T-helper 2 cell (primary cell): ENCODE results near the gene ABLIM2.

Source experiments
- DNase-seq, 5 experiments: peaks; one replicate each; pipeline versions ENCODE4 v3.0.0 to v3.0.0-alpha.2; 2012 to 2022

ABLIM2 gene

DNA sequence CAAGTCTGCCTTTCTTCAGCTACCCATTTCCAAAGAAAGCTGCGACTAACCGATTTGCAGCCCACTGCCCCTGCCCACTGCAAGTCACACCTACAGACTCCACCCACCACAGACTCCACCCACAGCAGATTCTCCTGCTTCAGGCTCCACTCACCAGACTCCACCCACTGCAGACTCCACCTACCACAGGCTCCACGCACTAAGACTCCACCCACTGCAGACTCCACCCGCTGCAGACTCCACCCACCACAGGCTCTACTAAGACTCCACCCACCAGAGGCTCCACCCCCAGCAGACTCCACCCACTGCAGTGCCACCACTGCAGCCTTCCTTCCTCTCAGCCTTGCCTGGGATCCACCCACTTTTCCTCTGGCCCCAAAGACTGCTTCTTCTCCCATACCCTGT, 41.3 kb downstream of the ABLIM2 start:
- DNase-seq = peak in 2 of 5 experiments; percentile 19 to 33

- DNase-seq = peak in 1 of 5 experiments; percentile 20
Observed at GRCh38 chr4:8115916-8116315, 42.7 kb downstream of the ABLIM2 start.

DNA sequence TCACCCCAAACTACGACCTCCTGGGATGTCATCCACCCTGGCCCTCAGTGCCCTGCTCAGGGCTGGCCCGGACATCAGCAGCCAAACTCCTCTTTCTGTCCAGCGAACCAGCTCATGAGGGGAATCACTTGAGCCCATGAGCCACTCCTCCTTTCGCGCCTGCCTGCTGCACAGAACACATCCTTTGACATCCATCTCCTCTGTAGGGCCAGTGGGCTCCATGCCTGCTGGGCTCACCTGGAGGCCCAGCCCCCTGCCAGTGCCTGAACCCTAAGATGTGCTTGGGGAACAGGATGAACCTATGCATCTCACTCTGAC, 43.5 kb downstream of the ABLIM2 start:
- DNase-seq = no peak

DNA sequence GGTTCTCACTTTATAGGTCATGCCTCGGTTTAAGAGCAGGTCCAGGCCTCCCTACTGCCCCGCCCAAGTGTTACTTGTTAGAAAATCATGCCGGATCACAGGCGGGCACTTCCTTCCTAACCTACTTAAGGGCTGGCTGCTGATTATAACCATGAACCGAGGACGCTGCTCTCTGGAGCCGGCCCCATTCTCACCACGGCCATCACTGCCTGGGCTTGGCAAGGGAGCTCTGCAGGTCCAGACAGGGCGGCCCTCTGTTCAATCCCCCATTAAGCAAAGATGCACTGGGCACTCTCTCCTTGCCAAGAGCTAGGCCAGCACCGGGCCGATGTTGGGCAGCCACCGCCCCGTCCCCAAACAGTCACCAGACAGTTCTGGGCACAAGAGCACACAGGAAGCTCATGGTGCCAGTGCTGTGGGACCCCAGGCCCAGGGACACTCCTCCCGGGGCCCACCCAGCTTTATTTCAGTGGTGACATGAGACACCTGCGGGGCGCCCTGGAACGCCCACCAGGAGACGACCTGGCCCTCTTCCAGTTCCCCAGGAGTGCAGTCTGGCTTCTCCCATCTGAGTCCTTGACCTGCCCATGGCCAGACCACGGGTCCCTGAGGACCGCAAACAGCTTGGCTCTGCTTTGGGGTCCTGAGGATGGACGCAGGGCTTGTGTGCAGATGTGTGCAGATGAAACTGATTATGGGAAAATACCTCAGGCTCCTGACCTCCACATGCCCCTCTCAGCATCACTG, 44.0 kb downstream of the ABLIM2 start:
- DNase-seq = no peak

- DNase-seq = no peak
Observed at GRCh38 chr4:8113611-8114377, 44.8 kb downstream of the ABLIM2 start.

GRCh38 chr4:8112672-8113071, 45.9 kb downstream of the ABLIM2 start:
- DNase-seq = no peak

GRCh38 chr4:8112036-8112576, 46.5 kb downstream of the ABLIM2 start:
- DNase-seq = no peak

DNA sequence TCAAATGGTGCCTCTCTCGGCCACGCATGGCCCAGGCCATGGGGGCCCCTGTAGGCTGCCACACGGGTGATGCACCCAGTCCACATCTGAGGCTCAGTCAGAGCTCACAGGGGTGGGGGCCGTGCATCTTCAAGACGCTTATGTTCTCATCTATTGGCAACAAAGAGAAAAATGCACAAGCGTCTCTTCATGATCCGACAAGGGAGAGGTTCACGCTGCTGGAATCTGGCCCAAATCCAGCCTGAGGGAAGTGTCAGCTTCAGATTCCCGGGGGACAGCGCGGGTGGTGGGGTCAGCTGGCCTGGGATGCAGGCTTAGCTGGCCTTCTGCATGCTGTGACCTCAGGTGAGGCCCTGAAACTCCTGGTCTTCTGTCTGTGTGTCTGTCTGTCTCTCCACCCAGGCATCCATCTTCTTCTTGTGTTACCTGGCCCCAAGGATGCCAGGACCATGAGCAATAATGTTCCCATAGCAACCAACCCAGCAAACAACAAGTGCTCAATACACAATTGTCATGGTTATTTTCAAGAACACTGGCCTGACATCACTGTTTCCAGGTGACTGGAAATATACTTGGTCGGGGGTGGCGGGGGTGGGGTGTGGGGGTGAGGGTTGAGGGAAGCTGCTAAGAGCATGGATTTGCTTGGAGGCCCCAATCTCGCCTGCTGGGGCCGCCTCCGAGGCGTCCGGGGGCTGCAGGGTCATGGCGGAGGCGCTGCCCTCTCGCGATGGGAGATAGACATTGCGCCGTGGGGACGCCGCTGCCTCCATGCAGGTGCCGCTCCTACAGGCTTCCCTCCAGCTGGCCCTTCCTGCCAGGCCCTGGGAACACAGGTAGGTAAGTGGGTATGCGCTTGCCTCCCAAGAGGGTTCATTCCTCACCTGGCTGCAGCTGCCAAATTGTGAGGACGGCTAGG, 48.3 kb downstream of the ABLIM2 start:
- DNase-seq = no peak

DNA sequence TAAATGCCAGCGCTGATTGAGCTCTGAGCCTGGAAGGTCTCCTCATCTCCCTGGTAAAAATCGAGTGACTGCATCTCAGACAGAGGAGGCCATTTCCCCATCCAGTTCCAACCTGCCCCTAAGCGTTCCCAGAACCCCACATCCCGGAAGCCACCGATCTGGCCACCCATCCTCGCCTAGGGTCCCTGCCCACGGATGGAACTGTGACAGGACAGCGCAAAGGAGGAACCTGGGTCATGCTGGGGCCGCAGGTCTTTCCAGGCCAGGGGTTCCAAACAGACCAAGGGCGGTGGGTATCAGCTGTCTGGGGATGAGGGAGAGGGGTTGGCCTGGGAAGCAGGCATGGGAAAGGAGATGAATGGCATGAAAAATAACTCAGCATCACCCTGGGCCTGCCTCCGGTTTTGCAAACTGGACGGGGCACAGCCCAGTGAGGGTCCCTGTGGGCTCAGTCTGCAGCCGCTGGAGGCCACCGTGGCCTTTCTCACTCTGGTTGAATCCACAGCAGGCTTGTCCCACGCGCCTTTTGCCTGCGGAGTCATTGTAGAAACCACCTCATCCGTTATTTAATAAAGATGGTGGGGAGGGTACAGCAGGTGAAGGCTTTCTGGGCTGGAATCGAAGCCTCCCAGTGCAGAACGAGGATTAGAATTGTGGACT, 49.1 kb downstream of the ABLIM2 start:
- no peak for DNase-seq

GRCh38 chr4:8108991-8109390, 49.6 kb downstream of the ABLIM2 start:
- no peak for DNase-seq

GRCh38 chr4:8108261-8108660, 50.4 kb downstream of the ABLIM2 start:
- DNase-seq = no peak

DNA sequence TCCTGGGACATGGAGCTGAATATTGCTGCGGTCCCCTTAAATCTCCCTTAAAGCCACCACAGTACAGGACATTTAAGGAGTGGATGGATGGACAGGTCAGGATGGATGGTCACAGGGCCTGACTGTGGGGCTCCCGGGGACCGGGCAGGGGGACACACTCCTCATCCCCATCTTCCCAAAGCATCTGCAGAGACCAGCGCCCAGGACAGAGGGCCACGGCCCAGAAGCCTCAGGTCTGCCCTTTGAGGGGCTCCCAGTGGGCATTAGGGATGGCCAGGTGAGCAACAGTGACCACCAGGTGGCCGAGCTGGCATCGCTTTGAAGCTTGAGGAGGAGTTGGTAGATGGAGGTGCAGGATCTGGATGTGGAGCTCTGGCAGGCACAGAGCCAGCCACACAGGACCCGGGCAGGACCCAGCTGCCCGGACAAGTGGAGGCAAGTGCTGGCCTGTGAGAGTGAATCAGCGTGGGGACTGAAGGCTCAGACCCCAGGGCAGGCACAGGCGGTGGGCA, 51.4 kb downstream of the ABLIM2 start:
- no peak for DNase-seq

GRCh38 chr4:8106451-8107025, 52.1 kb downstream of the ABLIM2 start:
- no peak for DNase-seq

DNA sequence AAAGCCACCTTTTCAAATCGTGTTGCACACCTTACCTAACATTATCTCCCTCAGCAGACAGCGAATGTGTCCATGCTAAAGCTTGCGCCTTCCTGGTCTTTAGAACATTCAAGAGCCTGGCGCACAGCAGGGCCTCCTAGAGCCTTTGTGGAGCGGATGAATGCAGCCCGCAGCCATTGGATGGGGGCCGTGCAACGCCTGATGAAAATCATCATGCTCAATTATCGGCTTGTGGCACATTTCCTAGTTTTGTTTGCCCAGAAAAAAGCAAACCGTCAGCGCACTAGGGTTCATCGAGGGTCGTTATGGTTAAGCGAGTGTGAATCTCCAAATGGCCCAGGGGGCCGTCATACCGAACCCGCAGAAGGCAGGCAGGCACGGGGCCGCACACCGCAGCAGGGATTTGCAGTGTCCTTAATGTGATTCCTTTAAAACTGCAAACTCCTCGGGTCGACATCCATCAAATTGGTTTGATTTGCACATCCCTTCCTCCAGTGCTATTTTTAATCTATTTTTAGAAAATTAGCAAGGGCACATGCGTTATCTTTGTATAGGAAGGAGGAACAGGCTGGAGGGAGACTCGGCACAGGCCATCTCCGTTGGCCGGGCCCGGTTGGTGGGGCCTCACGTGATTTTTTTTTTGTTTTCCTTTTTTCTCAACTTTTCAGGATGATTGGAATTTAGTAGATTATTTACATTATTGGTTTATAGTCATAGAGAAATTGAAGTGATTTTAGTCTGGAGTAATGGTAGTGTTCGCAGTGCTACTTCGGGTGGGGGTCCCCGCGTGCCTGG, 53.1 kb downstream of the ABLIM2 start:
- DNase-seq = no peak

DNA sequence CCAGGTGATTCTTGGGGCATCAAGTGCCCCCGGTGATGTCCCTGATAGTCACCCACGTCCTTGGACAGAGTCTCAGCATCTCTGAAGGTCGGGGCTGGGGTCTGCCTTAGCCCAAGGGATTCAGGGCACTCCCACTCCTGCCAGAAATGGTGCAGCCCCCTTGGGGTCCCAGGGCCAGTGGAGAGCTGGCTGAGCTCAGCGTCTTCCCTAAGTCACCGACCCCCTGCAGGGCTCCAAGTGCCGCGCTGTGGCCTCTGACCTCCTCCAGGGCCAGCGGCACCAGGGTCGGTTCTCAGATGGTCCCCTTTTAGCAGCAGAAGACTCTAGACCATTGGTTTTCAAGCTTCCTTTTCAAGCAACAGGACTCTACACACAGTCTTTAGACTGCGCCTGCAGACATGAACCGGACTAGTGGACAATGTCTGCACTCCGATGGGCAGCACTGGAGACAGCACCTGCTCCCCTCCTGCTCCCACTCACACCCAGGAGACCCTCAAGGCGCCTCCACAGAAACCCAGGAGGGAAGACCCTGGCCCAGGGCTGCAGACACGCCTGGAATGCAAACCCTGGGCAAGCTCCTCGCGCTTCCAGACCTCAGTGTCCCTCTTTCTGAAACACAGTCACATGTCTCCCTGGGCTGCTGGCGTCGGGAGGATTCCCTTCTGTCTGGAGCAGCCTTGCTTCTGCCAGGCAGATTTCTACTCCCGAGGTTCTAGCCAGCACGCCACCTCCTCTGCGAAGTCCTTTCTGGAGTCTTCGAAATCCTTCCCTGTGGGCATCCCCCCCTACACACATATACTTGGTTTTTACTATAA, 53.9 kb downstream of the ABLIM2 start:
- DNase-seq = no peak

- DNase-seq = no peak
Observed at GRCh38 chr4:8103421-8104390, 54.9 kb downstream of the ABLIM2 start.

- no peak for DNase-seq
Observed at GRCh38 chr4:8102831-8103230, 55.8 kb downstream of the ABLIM2 start.

DNA sequence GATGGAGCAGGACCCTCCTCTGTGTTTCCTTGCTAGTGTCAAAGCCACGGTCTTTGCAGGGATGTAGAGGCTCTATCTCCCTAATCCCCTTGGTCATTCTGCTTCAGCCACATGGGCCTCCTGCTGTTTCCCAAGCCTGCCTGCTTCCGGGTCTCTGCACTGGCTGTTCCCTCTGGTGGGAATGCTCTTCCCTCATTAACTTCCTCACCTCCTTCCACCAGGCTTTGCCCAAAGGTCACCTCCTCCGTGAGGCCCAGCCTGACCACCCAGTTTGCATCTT, 56.6 kb downstream of the ABLIM2 start:
- DNase-seq = no peak
